Activated naive CD4-positive, alpha-beta T cell treated with anti-CD3 and anti-CD28 coated beads for 36 hours (primary cell): ENCODE measurements around the gene ERC1. TPM values are rescaled to one million over a fixed set of nuclear protein-coding genes. Genes with fewer than 3 reads are reported as not detected.
"Not testable (repeated sequence)": the region's sequence is repeated elsewhere in the genome, so short reads cannot be mapped to it uniquely, and the experiment has no call there.

Experiments
- CTCF ChIA-PET: fragments of 350-600 bp; sonication (Branson Sonifier 250); formaldehyde crosslinking; loops from one replicate; lab custom pipeline; 2021; ENCODE audit warnings: antibody characterized with exemption; lab: Charles Lee
- DNase-seq: peaks from one replicate; pipeline ENCODE4 v3.0.0-alpha.2; 2020
- H3K27ac Mint-ChIP-seq: one replicate; pipeline ENCODE4 v1.8.0; 2021; ENCODE audit warnings: mild to moderate bottlenecking, mixed read lengths
- H3K27me3 Mint-ChIP-seq: one replicate; pipeline ENCODE4 v1.8.0; 2021; ENCODE audit warnings: low read depth, mixed read lengths
- H3K36me3 Mint-ChIP-seq: one replicate; pipeline ENCODE4 v1.8.0; 2021; ENCODE audit warnings: low read depth, mixed read lengths
- H3K4me1 Mint-ChIP-seq: one replicate; pipeline ENCODE4 v1.8.0; 2021; ENCODE audit warnings: low read depth, mixed read lengths
- H3K4me3 Mint-ChIP-seq: one replicate; pipeline ENCODE4 v1.8.0; 2021; ENCODE audit warnings: mild to moderate bottlenecking, moderate library complexity, mixed read lengths
- H3K9me3 Mint-ChIP-seq: one replicate; pipeline ENCODE4 v1.8.0; 2021; ENCODE audit warnings: mixed read lengths
- intact Hi-C: fragments of 100-400 bp; cut with micrococcal nuclease; formaldehyde crosslinking; loops from one replicate; pipeline ENCODE4 v1.15.1; 2023
- total RNA-seq, 2 experiments: library from RNA; stranded (reverse); gene quantifications; one replicate each; pipeline ENCODE4 v1.2.3, GENCODE V29; 2021

Gene ERC1
- total RNA-seq, 2 experiments from 2014 or later, result 17.4 to 20.7 TPM

DNA sequence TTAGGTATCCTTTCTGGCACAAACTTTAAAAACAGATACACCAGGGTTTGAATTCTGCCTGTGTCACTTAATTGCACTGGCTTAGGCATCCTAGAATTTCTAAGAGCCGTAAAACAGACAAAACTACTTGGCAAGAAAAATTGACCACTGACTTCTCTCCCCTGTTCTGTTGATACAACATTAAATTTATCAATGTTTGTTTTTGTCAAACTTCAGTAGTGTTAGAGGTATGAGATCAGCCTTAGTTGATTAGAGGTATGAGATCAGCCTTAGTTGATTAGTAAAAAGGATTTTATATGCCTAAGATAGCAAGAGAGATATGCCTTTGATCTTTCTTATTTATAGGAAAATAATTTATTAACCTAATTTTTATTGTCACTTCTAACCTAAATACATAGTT is 320.1 kb downstream of the ERC1 start:
- Mint-ChIP-seq H3K9me3 (peaks cover 2% of the 10 kb centered on the region), H3K27me3 (no peaks in the 10 kb centered on the region), H3K4me1 (no peaks in the 10 kb centered on the region), H3K4me3 (no peak overlapping the region), H3K36me3 (peaks cover 21% of the 10 kb centered on the region), H3K27ac (no peak overlapping the region)
- DNase-seq, result no peak
- intact Hi-C loops, result no loop called here
- CTCF ChIA-PET, result no interaction called here

DNA sequence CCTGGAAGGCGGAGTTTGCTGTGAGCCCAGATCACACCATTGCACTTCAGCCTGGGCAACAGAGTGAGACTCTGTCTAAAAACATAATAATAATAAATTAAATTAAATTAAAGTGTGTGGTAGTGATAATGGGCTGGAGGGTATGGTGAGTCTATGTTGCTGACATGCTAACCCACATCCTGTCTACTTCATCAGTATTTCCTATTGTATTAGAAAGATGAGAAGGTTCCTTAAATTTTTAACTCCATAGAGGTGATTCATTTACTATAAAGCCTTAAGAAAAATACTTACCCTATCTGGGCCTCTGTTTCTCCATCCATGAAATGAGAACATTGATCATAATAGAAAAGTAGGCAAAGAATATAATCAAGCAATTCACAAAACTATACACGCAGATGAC is 322.9 kb downstream of the ERC1 start:
- CTCF ChIA-PET, result no interaction called here
- no peak for DNase-seq
- Mint-ChIP-seq H3K4me1 (no peaks in the 10 kb centered on the region), H3K4me3 (no peak overlapping the region), H3K36me3 (peaks cover 25% of the 10 kb centered on the region), H3K27ac (no peak overlapping the region), H3K9me3 (peaks cover 2% of the 10 kb centered on the region), H3K27me3 (no peaks in the 10 kb centered on the region)
- intact Hi-C loops, result no loop called here

DNA sequence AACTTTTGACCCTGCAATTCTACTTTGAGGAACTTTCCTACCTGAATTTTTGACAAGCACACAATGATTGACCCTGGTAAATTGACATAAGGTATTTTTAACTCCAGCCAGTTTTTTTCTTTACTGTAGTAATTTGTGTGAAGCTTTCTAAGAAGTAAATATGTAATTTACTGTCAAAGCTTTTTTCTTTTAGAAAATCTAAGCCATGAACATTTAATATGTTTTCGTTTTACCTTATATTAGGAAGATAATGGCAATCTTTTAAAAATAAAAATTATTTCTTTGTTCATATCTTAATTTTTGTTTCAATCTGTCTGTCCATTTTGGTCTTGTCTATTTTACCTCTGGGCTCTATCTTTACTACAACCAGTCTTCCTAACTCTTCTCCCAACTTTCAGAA is 323.5 kb downstream of the ERC1 start:
- CTCF ChIA-PET, result no interaction called here
- Mint-ChIP-seq H3K9me3 (peaks cover 2% of the 10 kb centered on the region), H3K4me3 (no peak overlapping the region), H3K36me3 (peaks cover 25% of the 10 kb centered on the region), H3K27ac (no peak overlapping the region), H3K27me3 (no peaks in the 10 kb centered on the region), H3K4me1 (no peaks in the 10 kb centered on the region)
- intact Hi-C loops, result no loop called here
- no peak for DNase-seq

DNA sequence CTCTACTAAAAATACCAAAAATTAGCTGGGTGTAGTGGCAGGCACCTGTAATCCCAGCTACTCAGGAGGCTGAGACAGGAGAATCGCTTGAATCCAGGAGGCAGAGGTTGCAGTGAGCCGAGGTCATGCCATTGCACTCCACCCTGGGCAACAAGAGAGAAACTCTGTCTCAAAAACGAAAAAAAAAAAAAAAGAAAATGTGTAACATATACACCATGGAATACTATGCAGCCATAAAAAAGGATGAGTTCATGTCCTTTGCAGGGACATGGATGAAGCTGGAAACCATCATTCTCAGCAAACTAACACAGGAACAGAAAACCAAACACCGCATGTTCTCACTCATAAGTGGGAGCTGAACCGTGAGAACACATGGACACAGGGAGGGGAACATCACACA is 326.0 kb downstream of the ERC1 start:
- H3K4me3 Mint-ChIP-seq, CTCF ChIA-PET, intact Hi-C loops, H3K27me3 Mint-ChIP-seq, H3K4me1 Mint-ChIP-seq, DNase-seq, H3K27ac Mint-ChIP-seq, H3K9me3 Mint-ChIP-seq: not testable (repeated sequence)
- H3K36me3 Mint-ChIP-seq, result peaks cover 24% of the 10 kb centered on the region

DNA sequence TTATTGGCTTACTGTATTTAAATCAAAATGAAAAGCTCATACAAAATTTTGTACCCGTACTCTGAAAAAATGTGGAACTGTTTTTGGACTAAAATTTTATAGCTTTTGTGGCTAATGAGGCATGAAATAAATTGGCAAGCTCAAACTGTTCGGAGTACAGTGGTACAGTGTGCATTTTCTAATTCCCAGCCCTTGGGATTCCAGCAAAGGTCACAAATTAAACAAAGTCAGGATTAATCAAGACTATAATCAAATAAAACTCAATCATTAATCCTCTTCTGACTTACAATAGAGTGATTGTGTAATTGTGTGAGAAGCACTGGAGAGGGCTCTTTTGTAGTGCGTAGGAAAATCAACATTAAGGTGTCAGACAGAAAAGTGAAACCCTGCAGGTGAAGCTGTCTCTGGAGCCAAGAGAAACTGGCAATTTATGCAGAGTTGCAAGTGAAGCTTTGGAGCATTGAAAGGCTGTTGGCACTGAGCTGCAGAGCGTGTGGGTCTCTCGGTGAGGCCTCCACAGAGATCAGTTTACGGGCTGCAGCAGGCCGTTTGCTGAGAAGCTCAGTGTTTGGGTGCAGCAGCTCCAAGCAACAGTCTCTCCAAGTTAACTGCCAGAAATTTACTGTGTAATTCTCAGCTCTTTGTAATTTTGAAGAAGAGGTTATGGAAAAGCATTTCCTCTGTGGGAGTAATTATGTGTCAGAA is 327.5 kb downstream of the ERC1 start:
- intact Hi-C loops, result no loop called here
- no peak overlapping the region for H3K4me3 Mint-ChIP-seq
- H3K27me3 Mint-ChIP-seq, result no peaks in the 10 kb centered on the region
- DNase-seq, result no peak
- peaks cover 2% of the 10 kb centered on the region for H3K9me3 Mint-ChIP-seq
- peaks cover 15% of the 10 kb centered on the region for H3K36me3 Mint-ChIP-seq
- CTCF ChIA-PET, result interaction anchor here (1.1 to 1.3 kb wide), 2 partner anchors 24 to 201 kb away, joined by 3 to 7 read pairs; no protein-coding TSS in a partner anchor
- no peak overlapping the region for H3K27ac Mint-ChIP-seq
- peaks cover 4% of the 10 kb centered on the region for H3K4me1 Mint-ChIP-seq

DNA sequence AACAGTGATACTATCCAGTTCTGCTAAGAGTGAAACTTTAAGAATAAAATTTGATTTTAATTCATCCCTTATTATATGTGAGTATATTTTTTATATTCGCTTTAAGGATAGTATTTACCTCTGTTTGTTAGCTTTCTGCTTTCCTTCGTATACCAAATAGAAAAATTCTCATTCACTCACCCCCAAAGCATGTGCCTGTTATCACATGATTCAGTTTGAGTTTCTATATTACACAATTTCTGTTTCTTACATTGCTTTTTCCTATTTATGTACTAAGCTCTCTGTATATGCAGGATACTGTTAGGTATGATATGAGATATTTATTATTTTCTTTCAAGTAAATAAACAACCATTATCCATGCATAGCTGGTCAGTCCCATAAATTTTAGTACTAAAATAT is 328.2 kb downstream of the ERC1 start:
- no peak overlapping the region for H3K27ac Mint-ChIP-seq
- peaks cover 4% of the 10 kb centered on the region for H3K4me1 Mint-ChIP-seq
- peaks cover 14% of the 10 kb centered on the region for H3K36me3 Mint-ChIP-seq
- intact Hi-C loops, result no loop called here
- H3K9me3 Mint-ChIP-seq, result peaks cover 2% of the 10 kb centered on the region
- DNase-seq, result no peak
- no peaks in the 10 kb centered on the region for H3K27me3 Mint-ChIP-seq
- CTCF ChIA-PET, result interaction anchor here (1.1 kb wide), 1 partner anchor 23 kb away, joined by 3 read pairs; no protein-coding TSS in a partner anchor
- no peak overlapping the region for H3K4me3 Mint-ChIP-seq

DNA sequence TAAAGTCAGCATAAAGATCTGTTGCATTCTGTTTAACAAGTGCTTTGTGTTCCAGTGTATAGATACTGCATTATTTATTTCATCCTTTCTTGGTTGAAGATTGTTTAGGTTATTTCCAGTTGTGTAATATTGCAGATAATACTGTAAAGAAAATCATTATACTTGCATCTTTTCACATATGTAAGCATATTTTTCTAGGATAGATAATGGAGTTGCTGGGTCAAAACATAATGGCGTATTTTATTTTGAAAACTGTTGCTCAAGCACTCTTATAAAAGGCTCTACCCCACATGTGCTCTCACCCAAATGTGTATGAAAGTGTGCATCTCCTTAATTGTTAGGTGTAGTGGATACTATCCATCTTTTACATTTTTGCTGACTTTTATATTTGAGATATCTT is 329.0 kb downstream of the ERC1 start:
- no peak for DNase-seq
- Mint-ChIP-seq H3K36me3 (peaks cover 11% of the 10 kb centered on the region), H3K4me1 (peaks cover 5% of the 10 kb centered on the region), H3K9me3 (no peaks in the 10 kb centered on the region), H3K27me3 (no peaks in the 10 kb centered on the region), H3K27ac (no peak overlapping the region), H3K4me3 (no peak overlapping the region)
- intact Hi-C loops, result loop anchor here (10.0 kb wide), 1 partner anchor 285 kb away; no protein-coding TSS in a partner anchor
- CTCF ChIA-PET, result no interaction called here

DNA sequence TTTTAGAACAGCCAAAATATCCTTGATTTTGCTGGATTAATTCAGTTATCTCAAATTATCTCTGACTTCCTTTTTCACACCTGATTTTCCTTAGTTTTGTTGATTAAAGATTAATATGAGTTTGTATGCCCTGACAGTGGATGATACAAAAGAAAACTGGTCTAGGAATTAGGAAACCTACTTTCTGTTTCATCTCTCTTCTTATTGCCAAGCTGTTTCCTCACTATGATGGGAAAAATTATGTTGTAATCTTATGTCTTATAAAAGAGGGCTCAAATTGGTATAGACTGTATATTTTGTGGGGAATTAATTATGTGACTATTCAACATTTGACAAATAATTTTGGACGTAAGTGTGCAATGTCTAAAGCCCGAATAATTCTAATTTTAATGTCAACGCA is 331.8 kb downstream of the ERC1 start:
- H3K4me1 Mint-ChIP-seq, result peaks cover 17% of the 10 kb centered on the region
- H3K9me3 Mint-ChIP-seq, result no peaks in the 10 kb centered on the region
- H3K4me3 Mint-ChIP-seq, result no peak overlapping the region
- no peaks in the 10 kb centered on the region for H3K36me3 Mint-ChIP-seq
- DNase-seq, result no peak
- H3K27ac Mint-ChIP-seq, result no peak overlapping the region
- intact Hi-C loops, result loop anchor here (10.0 kb wide), 1 partner anchor 282 kb away; no protein-coding TSS in a partner anchor
- H3K27me3 Mint-ChIP-seq, result no peaks in the 10 kb centered on the region
- CTCF ChIA-PET, result no interaction called here

DNA sequence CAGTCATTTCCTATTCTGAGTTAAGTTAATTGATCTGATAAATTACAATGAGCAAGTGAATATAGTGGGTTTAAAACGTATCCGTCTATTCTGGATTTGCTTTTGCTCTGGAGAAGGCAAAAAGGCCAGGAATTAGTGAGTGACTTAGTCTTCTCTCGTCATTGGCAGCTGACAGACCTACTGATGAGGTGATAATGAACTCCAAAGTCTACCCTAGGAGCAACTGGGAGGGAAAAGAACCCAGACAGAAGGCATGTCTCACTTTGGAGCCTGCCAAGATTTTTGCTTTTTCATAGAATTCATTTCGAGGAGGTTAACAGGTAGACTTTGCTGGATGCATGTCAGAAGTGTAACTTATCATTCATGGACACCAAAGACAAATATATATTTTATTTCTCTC is 333.1 kb downstream of the ERC1 start:
- intact Hi-C loops, result loop anchor here (10.0 kb wide), 1 partner anchor 281 kb away; no protein-coding TSS in a partner anchor

DNA sequence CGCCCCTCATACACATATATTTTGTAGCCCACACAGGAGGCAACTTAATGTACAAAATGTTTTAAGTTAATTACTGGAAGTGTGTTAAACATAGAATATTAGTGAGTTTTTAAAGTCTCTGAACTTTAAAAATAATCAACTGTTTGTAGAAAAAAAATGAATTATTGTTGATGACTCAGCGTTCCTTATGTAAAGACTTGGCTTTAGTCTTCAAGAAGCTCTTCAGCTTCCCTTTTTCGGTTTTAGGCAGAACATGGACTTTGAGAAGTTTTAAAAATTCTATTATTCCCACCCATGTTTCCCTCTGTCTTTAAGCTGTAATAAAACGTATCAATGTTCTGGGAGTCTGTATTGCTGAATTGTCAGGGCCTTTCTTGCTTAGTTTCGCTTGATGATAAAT is 333.9 kb downstream of the ERC1 start:
- DNase-seq, result no peak
- CTCF ChIA-PET, result no interaction called here

More for the DNA sequence above, 333.1 kb downstream of the ERC1 start:
- DNase-seq, result no peak
- CTCF ChIA-PET, result no interaction called here
- H3K4me1 Mint-ChIP-seq, result peaks cover 17% of the 10 kb centered on the region
- H3K36me3 Mint-ChIP-seq, result peaks cover 2% of the 10 kb centered on the region
- no peak overlapping the region for H3K27ac Mint-ChIP-seq
- H3K4me3 Mint-ChIP-seq, result no peak overlapping the region
- H3K9me3 Mint-ChIP-seq, result no peaks in the 10 kb centered on the region
- H3K27me3 Mint-ChIP-seq, result no peaks in the 10 kb centered on the region

DNA sequence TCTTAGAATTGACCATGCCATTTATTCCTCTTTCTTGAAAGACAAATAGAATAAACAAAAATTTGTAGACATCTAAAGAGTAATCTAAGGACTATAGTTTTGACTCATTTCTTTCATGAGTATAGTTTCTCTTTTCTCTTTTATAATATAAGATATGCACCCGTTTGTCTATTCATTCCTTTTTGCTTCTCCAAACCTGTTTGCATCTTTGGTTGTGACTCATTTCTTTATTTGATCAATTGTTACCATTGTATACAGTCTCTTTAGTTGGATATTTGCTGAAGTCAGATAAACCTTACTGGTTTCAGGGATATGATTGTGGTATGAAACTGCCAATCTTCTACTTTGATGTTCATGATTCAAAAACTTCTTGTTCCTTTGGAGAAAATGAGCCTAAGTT is 334.6 kb downstream of the ERC1 start:
- no peak overlapping the region for H3K4me3 Mint-ChIP-seq
- H3K9me3 Mint-ChIP-seq, result no peaks in the 10 kb centered on the region
- intact Hi-C loops, result loop anchor here (10.0 kb wide), 1 partner anchor 279 kb away; no protein-coding TSS in a partner anchor
- peaks cover 17% of the 10 kb centered on the region for H3K4me1 Mint-ChIP-seq
- no peak for DNase-seq
- CTCF ChIA-PET, result no interaction called here
- no peak overlapping the region for H3K27ac Mint-ChIP-seq
- peaks cover 3% of the 10 kb centered on the region for H3K36me3 Mint-ChIP-seq
- no peaks in the 10 kb centered on the region for H3K27me3 Mint-ChIP-seq

More for the DNA sequence above, 333.9 kb downstream of the ERC1 start:
- intact Hi-C loops, result loop anchor here (10.0 kb wide), 1 partner anchor 280 kb away; no protein-coding TSS in a partner anchor
- H3K36me3 Mint-ChIP-seq, result peaks cover 3% of the 10 kb centered on the region
- H3K27ac Mint-ChIP-seq, result no peak overlapping the region
- no peaks in the 10 kb centered on the region for H3K27me3 Mint-ChIP-seq
- H3K4me1 Mint-ChIP-seq, result peaks cover 17% of the 10 kb centered on the region
- no peaks in the 10 kb centered on the region for H3K9me3 Mint-ChIP-seq
- no peak overlapping the region for H3K4me3 Mint-ChIP-seq

DNA sequence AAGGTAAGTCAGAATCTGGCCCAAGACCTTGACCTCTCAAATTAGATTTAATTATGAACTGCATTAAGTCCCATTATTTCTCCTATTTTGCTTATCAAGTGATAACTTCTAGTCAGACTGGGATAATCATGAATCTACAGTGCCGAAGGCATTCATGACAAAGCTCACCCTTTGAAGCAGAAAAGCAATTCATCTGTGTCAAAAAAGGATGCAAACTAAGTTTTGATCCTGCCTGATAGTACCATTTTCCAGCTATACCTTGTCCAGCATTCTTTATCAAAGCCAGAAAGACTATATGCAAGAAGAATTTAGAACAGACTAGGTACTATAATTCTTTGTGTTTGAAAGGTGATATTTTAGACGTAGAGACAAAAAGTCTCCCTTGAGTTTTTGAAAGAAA is 335.2 kb downstream of the ERC1 start:
- CTCF ChIA-PET, result no interaction called here
- H3K9me3 Mint-ChIP-seq, result no peaks in the 10 kb centered on the region
- peaks cover 17% of the 10 kb centered on the region for H3K4me1 Mint-ChIP-seq
- no peak overlapping the region for H3K27ac Mint-ChIP-seq
- intact Hi-C loops, result loop anchor here (10.0 kb wide), 1 partner anchor 279 kb away; no protein-coding TSS in a partner anchor
- DNase-seq, result no peak
- H3K4me3 Mint-ChIP-seq, result no peak overlapping the region
- H3K27me3 Mint-ChIP-seq, result no peaks in the 10 kb centered on the region
- peaks cover 3% of the 10 kb centered on the region for H3K36me3 Mint-ChIP-seq

DNA sequence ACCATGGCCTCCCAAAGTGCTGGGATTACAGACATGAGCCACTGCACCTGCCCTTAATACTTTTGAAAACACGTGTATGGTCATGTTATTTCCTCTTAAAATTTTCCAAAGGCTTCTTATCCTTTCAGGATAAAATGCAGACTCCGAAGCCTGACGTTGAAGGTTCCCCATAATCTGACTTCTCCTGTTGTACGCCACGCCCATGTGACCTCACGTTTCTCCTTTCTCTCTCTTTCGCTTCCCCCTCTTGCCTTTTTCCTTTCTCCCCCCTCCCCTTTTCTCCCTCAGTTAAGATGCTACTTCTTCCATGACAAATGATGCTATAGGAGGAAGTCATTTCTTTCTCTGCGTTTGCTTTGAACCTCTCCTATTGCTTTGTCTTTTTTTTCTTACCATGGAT is 337.4 kb downstream of the ERC1 start:
- Mint-ChIP-seq H3K36me3 (peaks cover 6% of the 10 kb centered on the region), H3K4me1 (peaks cover 13% of the 10 kb centered on the region), H3K9me3 (no peaks in the 10 kb centered on the region), H3K27me3 (no peaks in the 10 kb centered on the region), H3K4me3 (no peak overlapping the region), H3K27ac (no peak overlapping the region)
- intact Hi-C loops, result loop anchor here (10.0 kb wide), 1 partner anchor 276 kb away; no protein-coding TSS in a partner anchor
- CTCF ChIA-PET, result interaction anchor here (1.5 kb wide), 1 partner anchor 211 kb away, joined by 5 read pairs; no protein-coding TSS in a partner anchor
- no peak for DNase-seq
